ENCODE results near the gene PLS3.
A peak's percentile ranks its signal among the peaks of the same experiment; 100 is the strongest.

DNA sequence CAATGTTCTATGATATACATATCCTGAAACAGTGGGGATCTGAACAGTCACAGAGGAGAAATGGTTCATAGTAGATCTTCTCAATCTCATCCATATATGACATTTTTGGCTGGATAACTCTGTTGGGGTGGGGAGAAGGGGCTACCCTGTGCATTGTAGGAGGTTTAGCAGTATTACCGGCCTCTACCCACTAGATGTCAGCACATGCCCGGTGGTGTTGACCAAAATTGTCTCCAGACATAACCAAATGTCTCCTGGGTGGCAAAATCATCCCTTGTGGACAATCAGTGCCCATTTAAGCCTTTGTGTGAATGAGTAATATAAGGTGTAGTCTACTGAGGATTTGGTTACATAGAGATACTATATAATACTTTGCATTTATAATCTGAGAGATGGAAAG, 89.9 kb downstream of the PLS3 start:
- TF ChIP-seq RAD21 (conservative IDR thresholded peaks at IDR 0.05) (peak; percentile 69), EZH2 (IDR thresholded peaks at IDR 0.05; ENCODE audit: borderline replicate concordance, insufficient read depth, low read length, poor library complexity, severe bottlenecking) (no peak), POLR2AphosphoS5 (IDR thresholded peaks at IDR 0.05) (no peak)
